SK-N-SH treated with all-trans-retinoic acid at 6 μM for 48 hours (cell line): ENCODE data around the gene RER1.

ENCODE experiments used
- ATAC-seq: fragments of 200-7000 bp; cut with Tn5 transposase; 3 replicates; pipeline ENCODE4 v1.9.1; 2020; ENCODE audit warnings: mild to moderate bottlenecking, moderate library complexity
- BACH2 ChIP-seq: fragments of 250-450 bp; sonication (Bioruptor Pico); IDR thresholded peaks from 2 replicates; pipeline ENCODE4 v1.9.0; 2021; ENCODE audit warnings: mild to moderate bottlenecking, borderline replicate concordance
- CSDC2 ChIP-seq: fragments of 250-450 bp; sonication (Bioruptor Pico); IDR thresholded peaks from 2 replicates; pipeline ENCODE4 v1.5.0; 2020; ENCODE audit warnings: mild to moderate bottlenecking, moderate library complexity
- ESRRG ChIP-seq: fragments of 250-450 bp; sonication (Bioruptor Pico); IDR thresholded peaks from 2 replicates; pipeline ENCODE4 v1.6.1; 2021; ENCODE audit warnings: mild to moderate bottlenecking
- ISL1 ChIP-seq: fragments of 250-450 bp; sonication (Bioruptor Pico); IDR thresholded peaks from 2 replicates; pipeline ENCODE4 v2.1.2; 2022; ENCODE audit warnings: mild to moderate bottlenecking, moderate library complexity
- OSR1 ChIP-seq: fragments of 250-450 bp; sonication (Bioruptor Pico); IDR thresholded peaks from 2 replicates; pipeline ENCODE4 v1.8.0; 2022; ENCODE audit warnings: moderate library complexity, mild to moderate bottlenecking, inconsistent platforms
- RARB ChIP-seq: fragments of 250-450 bp; sonication (Bioruptor Pico); IDR thresholded peaks from 2 replicates; pipeline ENCODE4 v1.8.0; 2021; ENCODE audit warnings: mild to moderate bottlenecking, moderate library complexity
- SNAI2 ChIP-seq: fragments of 250-450 bp; sonication (Bioruptor Pico); IDR thresholded peaks from 2 replicates; pipeline ENCODE4 v1.5.0; 2020; ENCODE audit warnings: mild to moderate bottlenecking, moderate library complexity
- TCF4 ChIP-seq: fragments of 250-450 bp; sonication (Bioruptor Pico); IDR thresholded peaks from 2 replicates; pipeline ENCODE4 v1.8.0; 2021; ENCODE audit warnings: mild to moderate bottlenecking, moderate library complexity, borderline replicate concordance
- TOX ChIP-seq: fragments of 250-450 bp; sonication (Bioruptor Pico); IDR thresholded peaks from 2 replicates; pipeline ENCODE4 v1.8.0; 2021; ENCODE audit warnings: mild to moderate bottlenecking, moderate library complexity, borderline replicate concordance
- ZC3H10 ChIP-seq: fragments of 250-450 bp; sonication (Bioruptor Pico); IDR thresholded peaks from 2 replicates; pipeline ENCODE4 v1.5.1; 2021; ENCODE audit warnings: mild to moderate bottlenecking, moderate library complexity
- ZFP3 ChIP-seq: fragments of 250-450 bp; sonication (Bioruptor Pico); IDR thresholded peaks from 2 replicates; pipeline ENCODE4 v1.5.0; 2020; ENCODE audit warnings: mild to moderate bottlenecking, moderate library complexity
- ZFP30 ChIP-seq: fragments of 450-650 bp; formaldehyde crosslinking; IDR thresholded peaks from 2 replicates; pipeline ENCODE4 v1.5.0; 2022; ENCODE audit warnings: mild to moderate bottlenecking, moderate library complexity
- ZNF565 ChIP-seq: fragments of 450-650 bp; formaldehyde crosslinking; conservative IDR thresholded peaks from 2 replicates; pipeline ENCODE4 v1.5.0; 2020; ENCODE audit warnings: low read depth, mild to moderate bottlenecking, moderate library complexity
- ZNF70 ChIP-seq: fragments of 450-650 bp; formaldehyde crosslinking; IDR thresholded peaks from 2 replicates; pipeline ENCODE4 v1.5.0; 2020; ENCODE audit warnings: mild to moderate bottlenecking, moderate library complexity
- ZNF8 ChIP-seq: fragments of 450-650 bp; formaldehyde crosslinking; IDR thresholded peaks from 2 replicates; pipeline ENCODE4 v1.5.0; 2020; ENCODE audit warnings: mild to moderate bottlenecking, moderate library complexity
- TF ChIP-seq, protein P1 (sequence below): fragments of 250-450 bp; sonication (Bioruptor Pico); IDR thresholded peaks from 2 replicates; pipeline ENCODE4 v1.8.0; 2021; ENCODE audit warnings: low read depth, mild to moderate bottlenecking, moderate library complexity, borderline replicate concordance
- TF ChIP-seq, protein P2 (sequence below): fragments of 250-450 bp; sonication (Bioruptor Pico); IDR thresholded peaks from 2 replicates; pipeline ENCODE4 v1.5.0; 2020; ENCODE audit warnings: mild to moderate bottlenecking, moderate library complexity
- TF ChIP-seq, protein P3 (sequence below): fragments of 250-450 bp; sonication (Bioruptor Pico); IDR thresholded peaks from 2 replicates; pipeline ENCODE4 v1.5.1; 2021; ENCODE audit warnings: mild to moderate bottlenecking, moderate library complexity
- TF ChIP-seq, protein P4 (sequence below): fragments of 250-450 bp; sonication (Bioruptor Pico); IDR thresholded peaks from 2 replicates; pipeline ENCODE4 v1.5.1; 2020; ENCODE audit warnings: low read depth, mild to moderate bottlenecking, moderate library complexity
- TF ChIP-seq, protein P5 (sequence below): fragments of 250-450 bp; sonication (Bioruptor Pico); IDR thresholded peaks from 2 replicates; pipeline ENCODE4 v1.8.0; 2020; ENCODE audit warnings: mild to moderate bottlenecking, moderate library complexity, borderline replicate concordance

Gene RER1

DNA sequence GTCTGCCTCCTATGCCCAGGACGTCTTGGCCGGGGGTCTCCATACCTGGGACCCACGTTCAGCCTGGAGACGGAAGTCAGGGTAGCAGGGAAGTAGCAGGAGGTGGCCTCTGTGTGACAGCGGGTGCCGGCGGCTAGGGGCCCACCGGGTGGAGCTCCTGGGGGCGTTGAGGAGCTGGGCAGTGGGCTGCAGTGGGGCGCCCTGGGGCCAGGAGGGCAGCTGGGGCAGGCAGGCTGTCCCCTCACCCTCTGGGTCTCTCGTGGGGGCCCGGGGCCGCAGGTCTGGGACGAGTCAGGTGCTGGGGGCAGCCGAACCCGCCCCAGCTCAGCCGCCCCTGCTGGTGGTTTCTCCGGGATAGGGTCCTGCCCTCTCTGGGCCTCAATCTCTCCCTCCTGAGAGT is 35.4 kb downstream of the RER1 start (continued):
- no peak for TF ChIP-seq ZFP3 (CRISPR knock-in tag)
- no peak for TF ChIP-seq CSDC2 (CRISPR knock-in tag)
- TF ChIP-seq ZNF565 (CRISPR knock-in tag): no peak
- TF ChIP-seq, protein P1, sequence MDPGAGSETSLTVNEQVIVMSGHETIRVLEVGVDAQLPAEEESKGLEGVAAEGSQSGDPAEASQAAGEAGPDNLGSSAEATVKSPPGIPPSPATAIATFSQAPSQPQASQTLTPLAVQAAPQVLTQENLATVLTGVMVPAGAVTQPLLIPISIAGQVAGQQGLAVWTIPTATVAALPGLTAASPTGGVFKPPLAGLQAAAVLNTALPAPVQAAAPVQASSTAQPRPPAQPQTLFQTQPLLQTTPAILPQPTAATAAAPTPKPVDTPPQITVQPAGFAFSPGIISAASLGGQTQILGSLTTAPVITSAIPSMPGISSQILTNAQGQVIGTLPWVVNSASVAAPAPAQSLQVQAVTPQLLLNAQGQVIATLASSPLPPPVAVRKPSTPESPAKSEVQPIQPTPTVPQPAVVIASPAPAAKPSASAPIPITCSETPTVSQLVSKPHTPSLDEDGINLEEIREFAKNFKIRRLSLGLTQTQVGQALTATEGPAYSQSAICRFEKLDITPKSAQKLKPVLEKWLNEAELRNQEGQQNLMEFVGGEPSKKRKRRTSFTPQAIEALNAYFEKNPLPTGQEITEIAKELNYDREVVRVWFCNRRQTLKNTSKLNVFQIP (CRISPR knock-in tag): no peak
- no peak for TF ChIP-seq ZNF8 (CRISPR knock-in tag)
- TF ChIP-seq ISL1: no peak
- TF ChIP-seq, all 23 proteins: peak for 0

DNA sequence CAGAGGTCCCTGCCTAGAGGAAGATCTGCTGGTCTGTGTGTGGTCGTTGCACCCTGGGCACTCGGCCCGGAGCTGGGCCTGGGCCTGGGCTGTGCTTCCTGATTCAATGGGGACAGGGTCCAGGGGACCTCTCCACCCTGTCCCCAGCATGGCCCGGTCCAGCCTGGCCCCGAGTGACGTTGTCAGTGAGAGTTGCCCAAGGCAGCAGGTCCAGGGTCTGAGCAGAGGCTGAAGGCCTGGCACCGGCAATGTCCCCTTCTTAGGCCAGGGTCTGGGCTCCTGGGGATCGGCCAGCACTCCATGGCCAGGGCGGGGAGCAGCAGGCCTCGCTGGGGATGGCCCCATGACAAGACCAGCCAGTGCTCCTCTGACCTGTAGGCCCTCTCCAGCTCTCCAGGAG is 36.3 kb downstream of the RER1 start:
- no peak for TF ChIP-seq BACH2
- ATAC-seq: no peak

DNA sequence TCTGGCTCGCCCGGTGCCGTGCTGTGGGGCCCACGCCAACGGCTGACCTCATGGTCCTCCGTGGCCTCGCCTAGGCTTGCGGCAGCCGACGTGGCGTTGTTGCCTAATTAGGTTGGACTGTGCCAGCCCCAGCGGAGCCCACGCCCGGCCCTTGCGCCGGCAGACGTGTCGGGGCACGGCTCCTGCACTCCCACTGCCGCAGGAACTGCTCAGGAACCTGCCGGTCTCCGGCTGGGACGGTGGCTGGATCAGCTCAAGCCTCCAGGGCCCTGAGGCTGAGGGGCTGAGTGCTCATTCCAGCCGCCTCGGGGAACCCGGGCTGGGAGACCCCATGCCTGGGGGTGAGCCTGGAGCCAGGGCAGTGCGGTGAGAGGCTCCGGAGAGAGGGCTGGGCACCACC is 36.8 kb downstream of the RER1 start:
- no peak for TF ChIP-seq ZNF70 (CRISPR knock-in tag)
- no peak for TF ChIP-seq ISL1
- TF ChIP-seq RARB (CRISPR knock-in tag): no peak
- TF ChIP-seq OSR1 (CRISPR knock-in tag): no peak
- no peak for TF ChIP-seq ESRRG (CRISPR knock-in tag)
- TF ChIP-seq, protein P2, sequence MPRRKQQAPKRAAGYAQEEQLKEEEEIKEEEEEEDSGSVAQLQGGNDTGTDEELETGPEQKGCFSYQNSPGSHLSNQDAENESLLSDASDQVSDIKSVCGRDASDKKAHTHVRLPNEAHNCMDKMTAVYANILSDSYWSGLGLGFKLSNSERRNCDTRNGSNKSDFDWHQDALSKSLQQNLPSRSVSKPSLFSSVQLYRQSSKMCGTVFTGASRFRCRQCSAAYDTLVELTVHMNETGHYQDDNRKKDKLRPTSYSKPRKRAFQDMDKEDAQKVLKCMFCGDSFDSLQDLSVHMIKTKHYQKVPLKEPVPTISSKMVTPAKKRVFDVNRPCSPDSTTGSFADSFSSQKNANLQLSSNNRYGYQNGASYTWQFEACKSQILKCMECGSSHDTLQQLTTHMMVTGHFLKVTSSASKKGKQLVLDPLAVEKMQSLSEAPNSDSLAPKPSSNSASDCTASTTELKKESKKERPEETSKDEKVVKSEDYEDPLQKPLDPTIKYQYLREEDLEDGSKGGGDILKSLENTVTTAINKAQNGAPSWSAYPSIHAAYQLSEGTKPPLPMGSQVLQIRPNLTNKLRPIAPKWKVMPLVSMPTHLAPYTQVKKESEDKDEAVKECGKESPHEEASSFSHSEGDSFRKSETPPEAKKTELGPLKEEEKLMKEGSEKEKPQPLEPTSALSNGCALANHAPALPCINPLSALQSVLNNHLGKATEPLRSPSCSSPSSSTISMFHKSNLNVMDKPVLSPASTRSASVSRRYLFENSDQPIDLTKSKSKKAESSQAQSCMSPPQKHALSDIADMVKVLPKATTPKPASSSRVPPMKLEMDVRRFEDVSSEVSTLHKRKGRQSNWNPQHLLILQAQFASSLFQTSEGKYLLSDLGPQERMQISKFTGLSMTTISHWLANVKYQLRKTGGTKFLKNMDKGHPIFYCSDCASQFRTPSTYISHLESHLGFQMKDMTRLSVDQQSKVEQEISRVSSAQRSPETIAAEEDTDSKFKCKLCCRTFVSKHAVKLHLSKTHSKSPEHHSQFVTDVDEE: no peak
- no peak for TF ChIP-seq ZC3H10 (CRISPR knock-in tag)
- no peak for TF ChIP-seq TOX
- TF ChIP-seq, protein P3, sequence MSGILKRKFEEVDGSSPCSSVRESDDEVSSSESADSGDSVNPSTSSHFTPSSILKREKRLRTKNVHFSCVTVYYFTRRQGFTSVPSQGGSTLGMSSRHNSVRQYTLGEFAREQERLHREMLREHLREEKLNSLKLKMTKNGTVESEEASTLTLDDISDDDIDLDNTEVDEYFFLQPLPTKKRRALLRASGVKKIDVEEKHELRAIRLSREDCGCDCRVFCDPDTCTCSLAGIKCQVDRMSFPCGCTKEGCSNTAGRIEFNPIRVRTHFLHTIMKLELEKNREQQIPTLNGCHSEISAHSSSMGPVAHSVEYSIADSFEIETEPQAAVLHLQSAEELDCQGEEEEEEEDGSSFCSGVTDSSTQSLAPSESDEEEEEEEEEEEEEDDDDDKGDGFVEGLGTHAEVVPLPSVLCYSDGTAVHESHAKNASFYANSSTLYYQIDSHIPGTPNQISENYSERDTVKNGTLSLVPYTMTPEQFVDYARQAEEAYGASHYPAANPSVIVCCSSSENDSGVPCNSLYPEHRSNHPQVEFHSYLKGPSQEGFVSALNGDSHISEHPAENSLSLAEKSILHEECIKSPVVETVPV: no peak
- TF ChIP-seq ZFP3 (CRISPR knock-in tag): no peak
- TF ChIP-seq, protein P1 (CRISPR knock-in tag): no peak
- TF ChIP-seq, protein P4, sequence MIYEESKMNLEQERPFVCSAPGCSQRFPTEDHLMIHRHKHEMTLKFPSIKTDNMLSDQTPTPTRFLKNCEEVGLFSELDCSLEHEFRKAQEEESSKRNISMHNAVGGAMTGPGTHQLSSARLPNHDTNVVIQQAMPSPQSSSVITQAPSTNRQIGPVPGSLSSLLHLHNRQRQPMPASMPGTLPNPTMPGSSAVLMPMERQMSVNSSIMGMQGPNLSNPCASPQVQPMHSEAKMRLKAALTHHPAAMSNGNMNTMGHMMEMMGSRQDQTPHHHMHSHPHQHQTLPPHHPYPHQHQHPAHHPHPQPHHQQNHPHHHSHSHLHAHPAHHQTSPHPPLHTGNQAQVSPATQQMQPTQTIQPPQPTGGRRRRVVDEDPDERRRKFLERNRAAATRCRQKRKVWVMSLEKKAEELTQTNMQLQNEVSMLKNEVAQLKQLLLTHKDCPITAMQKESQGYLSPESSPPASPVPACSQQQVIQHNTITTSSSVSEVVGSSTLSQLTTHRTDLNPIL (CRISPR knock-in tag): no peak
- no peak for TF ChIP-seq TCF4 (CRISPR knock-in tag)
- ATAC-seq: no peak

DNA sequence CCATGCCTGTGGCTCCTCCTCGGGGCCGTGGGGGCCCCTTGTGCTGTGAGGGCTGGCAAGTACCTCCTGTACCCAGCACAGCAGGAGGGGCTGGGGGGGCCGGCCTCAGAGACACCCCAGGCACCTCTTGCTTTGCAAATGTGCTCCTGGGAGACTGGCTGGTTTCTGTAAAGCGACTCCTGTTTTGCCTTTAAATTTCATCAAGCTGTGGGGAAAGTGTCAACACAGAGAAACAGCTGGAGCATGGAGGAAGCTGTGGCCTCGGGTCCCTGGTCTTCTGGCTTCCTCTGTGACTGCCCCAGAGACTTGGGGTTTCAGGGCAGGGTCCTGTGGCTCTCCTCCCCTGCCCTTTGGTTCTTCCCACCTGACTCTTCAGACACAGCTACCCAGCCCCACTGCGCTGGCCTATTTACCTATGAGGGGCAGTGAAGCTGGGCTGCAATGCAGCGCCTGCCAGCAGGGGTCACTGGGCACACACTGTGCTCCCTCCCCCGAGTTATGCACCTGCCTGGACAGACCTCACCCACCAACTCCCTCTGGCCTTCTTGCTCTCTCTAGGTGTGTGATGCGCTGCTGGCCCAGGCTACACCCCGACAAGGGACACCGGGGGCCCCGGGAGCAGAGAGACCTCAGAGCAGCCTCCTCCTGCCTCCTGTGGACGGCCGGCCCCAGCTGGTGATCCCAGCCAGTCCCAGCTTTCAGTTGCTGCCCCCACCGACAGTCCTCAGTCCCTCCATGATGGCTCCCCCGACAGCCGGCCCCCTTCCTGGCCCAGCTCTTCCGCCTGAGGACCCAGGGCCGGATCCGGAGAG is 38.3 kb downstream of the RER1 start:
- no peak for ATAC-seq
- TF ChIP-seq ZFP30 (CRISPR knock-in tag): no peak
- no peak for TF ChIP-seq OSR1 (CRISPR knock-in tag)
- TF ChIP-seq BACH2: no peak
- TF ChIP-seq, protein P4 (CRISPR knock-in tag): no peak
- TF ChIP-seq SNAI2 (CRISPR knock-in tag): no peak
- TF ChIP-seq, protein P2: no peak
- no peak for TF ChIP-seq ESRRG (CRISPR knock-in tag)
- TF ChIP-seq, protein P5, sequence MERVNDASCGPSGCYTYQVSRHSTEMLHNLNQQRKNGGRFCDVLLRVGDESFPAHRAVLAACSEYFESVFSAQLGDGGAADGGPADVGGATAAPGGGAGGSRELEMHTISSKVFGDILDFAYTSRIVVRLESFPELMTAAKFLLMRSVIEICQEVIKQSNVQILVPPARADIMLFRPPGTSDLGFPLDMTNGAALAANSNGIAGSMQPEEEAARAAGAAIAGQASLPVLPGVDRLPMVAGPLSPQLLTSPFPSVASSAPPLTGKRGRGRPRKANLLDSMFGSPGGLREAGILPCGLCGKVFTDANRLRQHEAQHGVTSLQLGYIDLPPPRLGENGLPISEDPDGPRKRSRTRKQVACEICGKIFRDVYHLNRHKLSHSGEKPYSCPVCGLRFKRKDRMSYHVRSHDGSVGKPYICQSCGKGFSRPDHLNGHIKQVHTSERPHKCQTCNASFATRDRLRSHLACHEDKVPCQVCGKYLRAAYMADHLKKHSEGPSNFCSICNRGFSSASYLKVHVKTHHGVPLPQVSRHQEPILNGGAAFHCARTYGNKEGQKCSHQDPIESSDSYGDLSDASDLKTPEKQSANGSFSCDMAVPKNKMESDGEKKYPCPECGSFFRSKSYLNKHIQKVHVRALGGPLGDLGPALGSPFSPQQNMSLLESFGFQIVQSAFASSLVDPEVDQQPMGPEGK (CRISPR knock-in tag): no peak
- no peak for TF ChIP-seq CSDC2 (CRISPR knock-in tag)
- no peak for TF ChIP-seq RARB (CRISPR knock-in tag)
- no peak for TF ChIP-seq ZFP3 (CRISPR knock-in tag)
